GM12872 (cell line): ENCODE results near the gene C1QB.

Experiments used
- CTCF ChIP-seq: IDR thresholded peaks from 3 replicates; pipeline ENCODE4 v1.5.1; 2011; ENCODE audit warnings: low read depth, mild to moderate bottlenecking, low read length, moderate library complexity; ENCODE audit not compliant: insufficient read depth

The C1QB gene

GRCh38 chr1:22691031-22691753 is 38.2 kb downstream of the C1QB start:
- TF ChIP-seq CTCF: no peak

GRCh38 chr1:22694172-22694571 is 41.1 kb downstream of the C1QB start:
- TF ChIP-seq CTCF: no peak

- no peak for TF ChIP-seq CTCF
Observed at GRCh38 chr1:22696610-22697009, 43.6 kb downstream of the C1QB start.

GRCh38 chr1:22697980-22698379 is 44.9 kb downstream of the C1QB start:
- TF ChIP-seq CTCF: no peak

GRCh38 chr1:22699681-22700520 is 46.9 kb downstream of the C1QB start:
- TF ChIP-seq CTCF: no peak

- no peak for TF ChIP-seq CTCF
Observed at GRCh38 chr1:22702296-22703085, 49.5 kb downstream of the C1QB start.
